Measurements from ENCODE around the gene ARHGAP22. TPM values are rescaled to one million over a fixed set of nuclear protein-coding genes. Genes with fewer than 3 reads are reported as not detected.
A peak's percentile ranks its signal among the peaks of the same experiment; 100 is the strongest.

ARHGAP22 gene
- total RNA-seq, 1 donor from 2014 or later, result 19.7 TPM

- DNase-seq (ENCODE audit: low read depth), result no peak
These were observed 51.8 kb downstream of the ARHGAP22 start for GRCh38 chr10:48552946-48553564.

GRCh38 chr10:48551861-48552591, 52.8 kb downstream of the ARHGAP22 start:
- peak; percentile 34 for DNase-seq (ENCODE audit: low read depth)

- no peak for DNase-seq (ENCODE audit: low read depth)
These were observed 53.9 kb downstream of the ARHGAP22 start for GRCh38 chr10:48550977-48551376.

GRCh38 chr10:48550071-48550691, 54.7 kb downstream of the ARHGAP22 start:
- no peak for DNase-seq (ENCODE audit: low read depth)

GRCh38 chr10:48549236-48549635, 55.6 kb downstream of the ARHGAP22 start:
- no peak for DNase-seq (ENCODE audit: low read depth)

- no peak for DNase-seq (ENCODE audit: low read depth)
These were observed 56.2 kb downstream of the ARHGAP22 start for GRCh38 chr10:48548531-48549135.

- DNase-seq (ENCODE audit: low read depth), result no peak
These were observed 56.9 kb downstream of the ARHGAP22 start for GRCh38 chr10:48547981-48548380.

GRCh38 chr10:48547061-48547895, 57.6 kb downstream of the ARHGAP22 start:
- no peak for DNase-seq (ENCODE audit: low read depth)

GRCh38 chr10:48545462-48546145, 59.3 kb downstream of the ARHGAP22 start:
- no peak for DNase-seq (ENCODE audit: low read depth)

- DNase-seq (ENCODE audit: low read depth), result no peak
These were observed 61.6 kb downstream of the ARHGAP22 start for GRCh38 chr10:48543182-48543844.

GRCh38 chr10:48542471-48543181, 62.2 kb downstream of the ARHGAP22 start:
- no peak for DNase-seq (ENCODE audit: low read depth)

- no peak for DNase-seq (ENCODE audit: low read depth)
These were observed 63.6 kb downstream of the ARHGAP22 start for GRCh38 chr10:48541144-48541795.

- DNase-seq (ENCODE audit: low read depth), result no peak
These were observed 66.3 kb downstream of the ARHGAP22 start for GRCh38 chr10:48538611-48539010.

- no peak for DNase-seq (ENCODE audit: low read depth)
These were observed 67.7 kb downstream of the ARHGAP22 start for GRCh38 chr10:48536916-48537890.

- DNase-seq (ENCODE audit: low read depth), result no peak
These were observed 68.7 kb downstream of the ARHGAP22 start for GRCh38 chr10:48536156-48536500.

- no peak for DNase-seq (ENCODE audit: low read depth)
These were observed 69.3 kb downstream of the ARHGAP22 start for GRCh38 chr10:48535416-48536155.

GRCh38 chr10:48533951-48534720, 70.7 kb downstream of the ARHGAP22 start:
- peak; percentile 31 for DNase-seq (ENCODE audit: low read depth)

Data from renal cortical epithelial cell (primary cell).